Mucosa of gallbladder (tissue), 1 donor: Measurements from ENCODE around the gene LRRC8E. TPM values are rescaled to one million over a fixed set of nuclear protein-coding genes. Genes with fewer than 3 reads are reported as not detected.
"Not testable (repeated sequence)": the region's sequence is repeated elsewhere in the genome, so short reads cannot be mapped to it uniquely, and the experiment has no call there.

ENCODE experiments used
- DNase-seq: peaks from one replicate; pipeline ENCODE4 v3.0.0-alpha.2; 2020; ENCODE audit warnings: low spot score
- total RNA-seq: library from RNA; stranded (reverse); gene quantifications from one replicate; pipeline ENCODE4 v1.2.1, GENCODE V29; 2021
- donor health status: DM: no; HTN: no; CAD: no.

Gene LRRC8E
- total RNA-seq, 1 donor from 2014 or later, result 4.1 TPM

GRCh38 chr19:7855426-7856108 is 32.7 kb upstream of the LRRC8E start:
- DNase-seq, result no peak

GRCh38 chr19:7856109-7856591 is 32.2 kb upstream of the LRRC8E start:
- no peak for DNase-seq

GRCh38 chr19:7856679-7857663 is 31.3 kb upstream of the LRRC8E start:
- DNase-seq, result no peak

GRCh38 chr19:7857727-7858108 is 30.6 kb upstream of the LRRC8E start:
- no peak for DNase-seq

GRCh38 chr19:7858109-7858770 is 30.1 kb upstream of the LRRC8E start:
- DNase-seq, result no peak

GRCh38 chr19:7859087-7859486 is 29.2 kb upstream of the LRRC8E start:
- DNase-seq, result not testable (repeated sequence)

GRCh38 chr19:7859831-7860713 is 28.2 kb upstream of the LRRC8E start:
- DNase-seq, result no peak

- no peak for DNase-seq
Measured at GRCh38 chr19:7860714-7861618, 27.3 kb upstream of the LRRC8E start.

- no peak for DNase-seq
Measured at GRCh38 chr19:7861619-7862412, 26.5 kb upstream of the LRRC8E start.

- DNase-seq, result peak; percentile 76
Measured at GRCh38 chr19:7862413-7862951, 25.8 kb upstream of the LRRC8E start.

GRCh38 chr19:7863157-7863970 is 24.9 kb upstream of the LRRC8E start:
- no peak for DNase-seq

- no peak for DNase-seq
Measured at GRCh38 chr19:7863971-7864689, 24.2 kb upstream of the LRRC8E start.

- DNase-seq, result no peak
Measured at GRCh38 chr19:7864690-7865074, 23.6 kb upstream of the LRRC8E start.

- DNase-seq, result no peak
Measured at GRCh38 chr19:7865262-7865911, 22.9 kb upstream of the LRRC8E start.

- DNase-seq, result no peak
Measured at GRCh38 chr19:7866399-7867091, 21.8 kb upstream of the LRRC8E start.

GRCh38 chr19:7867092-7867844 is 21.0 kb upstream of the LRRC8E start:
- DNase-seq, result no peak
